MM.1S (cell line): Measurements from ENCODE around the gene PTPN18.

Source experiments
- DNase-seq: peaks from one replicate; pipeline ENCODE4 v3.0.0-alpha.2; 2015
- H2AFZ ChIP-seq: fragments of 300-600 bp; sonication (generic); 2 replicates; pipeline ENCODE4 v1.6.0; 2016; ENCODE audit warnings: antibody characterized with exemption, low read length
- H3F3A ChIP-seq: fragments of 300-600 bp; sonication (generic); 2 replicates; pipeline ENCODE4 v1.6.1; 2016; ENCODE audit warnings: mild to moderate bottlenecking, antibody characterized with exemption, low read length, moderate library complexity, mixed read lengths; ENCODE audit not compliant: insufficient read depth
- H3K27ac ChIP-seq: fragments of 300-600 bp; sonication (generic); 2 replicates; pipeline ENCODE4 v1.5.1; 2016; ENCODE audit warnings: mild to moderate bottlenecking, low read length
- H3K27me3 ChIP-seq: fragments of 300-600 bp; sonication (generic); replicated peaks from 2 replicates; pipeline ENCODE4 v1.6.0; 2016; ENCODE audit warnings: low read length; ENCODE audit not compliant: insufficient read depth
- H3K36me3 ChIP-seq: fragments of 300-600 bp; sonication (generic); replicated peaks from 2 replicates; pipeline ENCODE4 v1.6.1; 2016; ENCODE audit warnings: mild to moderate bottlenecking, low read length, mixed read lengths; ENCODE audit not compliant: insufficient read depth
- H3K4me1 ChIP-seq: fragments of 300-600 bp; sonication (generic); 2 replicates; pipeline ENCODE4 v1.6.1; 2016; ENCODE audit warnings: low read length, mixed read lengths
- H3K4me2 ChIP-seq: fragments of 300-600 bp; sonication (generic); 2 replicates; pipeline ENCODE4 v1.6.0; 2016; ENCODE audit warnings: low read depth, low read length
- H3K4me3 ChIP-seq: fragments of 300-600 bp; sonication (generic); 2 replicates; pipeline ENCODE4 v1.5.1; 2016; ENCODE audit warnings: low read length, mixed read lengths
- H3K79me2 ChIP-seq: fragments of 300-600 bp; sonication (generic); 2 replicates; pipeline ENCODE4 v1.6.1; 2016; ENCODE audit warnings: mixed run types, low read length, mixed read lengths
- H3K9ac ChIP-seq: fragments of 300-600 bp; sonication (generic); 2 replicates; pipeline ENCODE4 v1.6.1; 2016; ENCODE audit warnings: low read length, mixed read lengths
- H3K9me2 ChIP-seq: fragments of 300-600 bp; sonication (generic); replicated peaks from 2 replicates; pipeline ENCODE4 v1.6.1; 2016; ENCODE audit warnings: mild to moderate bottlenecking, low read length, mixed read lengths; ENCODE audit not compliant: insufficient read depth
- H3K9me3 ChIP-seq: fragments of 300-600 bp; sonication (generic); replicated peaks from 2 replicates; pipeline ENCODE4 v1.6.1; 2016; ENCODE audit warnings: mild to moderate bottlenecking, low read length, mixed read lengths; ENCODE audit not compliant: insufficient read depth
- H4K20me1 ChIP-seq: fragments of 300-600 bp; sonication (generic); 2 replicates; pipeline ENCODE4 v1.6.1; 2016; ENCODE audit warnings: mild to moderate bottlenecking, low read length, moderate library complexity, mixed read lengths; ENCODE audit not compliant: insufficient read depth
- CTCF ChIP-seq: fragments of 300-600 bp; sonication (generic); IDR thresholded peaks from 2 replicates; pipeline ENCODE4 v1.5.1; 2016; ENCODE audit warnings: antibody characterized with exemption, low read length, mixed read lengths
- EZH2 ChIP-seq: fragments of 300-600 bp; sonication (generic); optimal IDR thresholded peaks from 2 replicates; pipeline ENCODE3; 2017; ENCODE audit warnings: low read depth, mild to moderate bottlenecking, antibody characterized with exemption, low read length, mixed read lengths
- EZH2phosphoT487 ChIP-seq: fragments of 300-600 bp; sonication (generic); IDR thresholded peaks from 2 replicates; pipeline ENCODE4 v1.6.1; 2018; ENCODE audit warnings: antibody characterized with exemption, low read length

Gene PTPN18

GRCh38 chr2:130369965-130370341, 14.1 kb downstream of the PTPN18 start:
- no peak overlapping the region for H3K4me2 ChIP-seq
- no peak overlapping the region for H3K27ac ChIP-seq
- TF ChIP-seq EZH2phosphoT487 = no peak
- no peak for TF ChIP-seq CTCF
- no peak for TF ChIP-seq EZH2
- H3K9ac ChIP-seq = no peak overlapping the region
- no peak overlapping the region for H3K4me3 ChIP-seq
- H4K20me1 ChIP-seq = no peaks in the 10 kb centered on the region
- no peaks in the 10 kb centered on the region for H3K27me3 ChIP-seq
- no peaks in the 10 kb centered on the region for H3K9me3 ChIP-seq
- H2AFZ ChIP-seq = no peak overlapping the region
- no peaks in the 10 kb centered on the region for H3F3A ChIP-seq
- no peaks in the 10 kb centered on the region for H3K9me2 ChIP-seq
- DNase-seq = no peak
- peaks cover 30% of the 10 kb centered on the region for H3K79me2 ChIP-seq
- H3K4me1 ChIP-seq = peaks cover 8% of the 10 kb centered on the region; the same call in 1 of the 2 replicates
- H3K36me3 ChIP-seq = no peaks in the 10 kb centered on the region

- H3K36me3 ChIP-seq = no peaks in the 10 kb centered on the region
- no peak overlapping the region for H3K9ac ChIP-seq
- no peak overlapping the region for H3K27ac ChIP-seq
- TF ChIP-seq EZH2 (no peak), CTCF (no peak), EZH2phosphoT487 (no peak)
- no peaks in the 10 kb centered on the region for H3K27me3 ChIP-seq
- no peak overlapping the region for H3K4me3 ChIP-seq
- no peak overlapping the region for H2AFZ ChIP-seq
- peaks cover 8% of the 10 kb centered on the region; the same call in 1 of the 2 replicates for H3K4me1 ChIP-seq
- DNase-seq = no peak
- no peaks in the 10 kb centered on the region for H3K9me2 ChIP-seq
- H3K4me2 ChIP-seq = no peak overlapping the region
- no peaks in the 10 kb centered on the region for H3K9me3 ChIP-seq
- peaks cover under 1% of the 10 kb centered on the region; the same call in 1 of the 2 replicates for H3F3A ChIP-seq
- H4K20me1 ChIP-seq = no peaks in the 10 kb centered on the region
- peaks cover 31% of the 10 kb centered on the region for H3K79me2 ChIP-seq
Measured at GRCh38 chr2:130370490-130370889, 14.6 kb downstream of the PTPN18 start.

GRCh38 chr2:130371723-130372054, 15.8 kb downstream of the PTPN18 start:
- TF ChIP-seq EZH2phosphoT487 (no peak), CTCF (no peak), EZH2 (no peak)
- Histone ChIP-seq H3K9me2 (no peaks in the 10 kb centered on the region), H3F3A (peaks cover 13% of the 10 kb centered on the region), H2AFZ (peak overlapping the region; percentile 90), H3K27me3 (no peaks in the 10 kb centered on the region), H3K4me1 (peaks cover 19% of the 10 kb centered on the region), H4K20me1 (no peaks in the 10 kb centered on the region), H3K36me3 (no peaks in the 10 kb centered on the region), H3K9me3 (no peaks in the 10 kb centered on the region), H3K27ac (peak overlapping the region; percentile 45; the same call in 1 of the 2 replicates), H3K79me2 (peaks cover 31% of the 10 kb centered on the region), H3K9ac (peak overlapping the region; percentile 82), H3K4me3 (peak overlapping the region; percentile 89), H3K4me2 (peak overlapping the region; percentile 93)
- DNase-seq = no peak
